C4-2B (cell line): ENCODE results near the gene HDAC7.

Source experiments
- CTCF ChIP-seq: fragments of 450-650 bp; conservative IDR thresholded peaks from 2 replicates; pipeline ENCODE4 v1.5.1; 2017; ENCODE audit warnings: mild to moderate bottlenecking
- ZFX ChIP-seq: fragments of 450-650 bp; IDR thresholded peaks from 2 replicates; pipeline ENCODE4 v1.6.1; 2017

GRCh38 chr12:47822863-47823262 is 3.2 kb upstream of the HDAC7 start:
- no peak for TF ChIP-seq CTCF
- no peak for TF ChIP-seq ZFX
